ENCODE measurements around the gene TIMP3. TPM values are rescaled to one million over a fixed set of nuclear protein-coding genes. Genes with fewer than 3 reads are reported as not detected.

TIMP3 gene
- total and polyA plus RNA-seq, 2 experiments from 2014 or later = 91.6 to 96.1 TPM

GRCh38 chr22:32760396-32760795 lies 41.1 kb upstream of the TIMP3 start:
- Histone ChIP-seq H2AFZ (no peak overlapping the region), H4K20me1 (ENCODE audit: insufficient read depth, poor library complexity, severe bottlenecking) (no peaks in the 10 kb centered on the region), H3K27me3 (no peaks in the 10 kb centered on the region), H3K4me1 (ENCODE audit: insufficient read depth) (peaks cover 5% of the 10 kb centered on the region), H3K9me2 (replicated peaks; ENCODE audit: insufficient read depth) (no peaks in the 10 kb centered on the region), H3K27ac (no peak overlapping the region), H3K9me3 (ENCODE audit: low read depth) (no peaks in the 10 kb centered on the region), H3K4me3 (no peak overlapping the region), H3K4me2 (no peak overlapping the region), H3K79me2 (no peaks in the 10 kb centered on the region), H3K36me3 (replicated peaks; ENCODE audit: insufficient read depth, low read depth) (no peaks in the 10 kb centered on the region)
- WGBS (ENCODE audit: low lambda C conversion rate, missing lambda C conversion rate) = 89% methylated on average over 6 of the region's 6 CpGs
- DNase-seq (ENCODE audit: low spot score) = no peak
- TF ChIP-seq EZH2phosphoT487 (IDR thresholded peaks at IDR 0.05; ENCODE audit: low read depth, severe bottlenecking, unreplicated experiment) (no peak), EZH2 (IDR thresholded peaks at IDR 0.05; ENCODE audit: borderline replicate concordance) (no peak), CTCF (IDR thresholded peaks at IDR 0.05; ENCODE audit: poor library complexity) (no peak)

GRCh38 chr22:32760815-32761214 lies 40.7 kb upstream of the TIMP3 start:
- Histone ChIP-seq H2AFZ (no peak overlapping the region), H3K4me3 (no peak overlapping the region), H3K27me3 (no peaks in the 10 kb centered on the region), H4K20me1 (ENCODE audit: insufficient read depth, poor library complexity, severe bottlenecking) (no peaks in the 10 kb centered on the region), H3K9me3 (ENCODE audit: low read depth) (no peaks in the 10 kb centered on the region), H3K79me2 (no peaks in the 10 kb centered on the region), H3K4me2 (no peak overlapping the region), H3K36me3 (replicated peaks; ENCODE audit: insufficient read depth, low read depth) (no peaks in the 10 kb centered on the region), H3K9me2 (replicated peaks; ENCODE audit: insufficient read depth) (no peaks in the 10 kb centered on the region), H3K4me1 (ENCODE audit: insufficient read depth) (peaks cover 5% of the 10 kb centered on the region), H3K27ac (no peak overlapping the region)
- TF ChIP-seq EZH2 (IDR thresholded peaks at IDR 0.05; ENCODE audit: borderline replicate concordance) (no peak), EZH2phosphoT487 (IDR thresholded peaks at IDR 0.05; ENCODE audit: low read depth, severe bottlenecking, unreplicated experiment) (no peak), CTCF (IDR thresholded peaks at IDR 0.05; ENCODE audit: poor library complexity) (no peak)
- no peak for DNase-seq (ENCODE audit: low spot score)
- WGBS (ENCODE audit: low lambda C conversion rate, missing lambda C conversion rate) = 82% methylated on average over 4 of the region's 4 CpGs

- no peaks in the 10 kb centered on the region for H3K36me3 ChIP-seq (replicated peaks; ENCODE audit: insufficient read depth, low read depth)
- no peaks in the 10 kb centered on the region for H3K9me2 ChIP-seq (replicated peaks; ENCODE audit: insufficient read depth)
- TF ChIP-seq EZH2 (IDR thresholded peaks at IDR 0.05; ENCODE audit: borderline replicate concordance) = no peak
- no peak for TF ChIP-seq EZH2phosphoT487 (IDR thresholded peaks at IDR 0.05; ENCODE audit: low read depth, severe bottlenecking, unreplicated experiment)
- H3K4me3 ChIP-seq = no peak overlapping the region
- no peaks in the 10 kb centered on the region for H4K20me1 ChIP-seq (ENCODE audit: insufficient read depth, poor library complexity, severe bottlenecking)
- no peak overlapping the region for H3K27ac ChIP-seq
- no peaks in the 10 kb centered on the region for H3K79me2 ChIP-seq
- H2AFZ ChIP-seq = no peak overlapping the region
- H3K9me3 ChIP-seq (ENCODE audit: low read depth) = no peaks in the 10 kb centered on the region
- no peak for DNase-seq (ENCODE audit: low spot score)
- no peaks in the 10 kb centered on the region for H3K27me3 ChIP-seq
- WGBS (ENCODE audit: low lambda C conversion rate, missing lambda C conversion rate) = 77% methylated on average over 9 of the region's 9 CpGs
- no peak overlapping the region for H3K4me2 ChIP-seq
- peaks cover 5% of the 10 kb centered on the region for H3K4me1 ChIP-seq (ENCODE audit: insufficient read depth)
Measured at GRCh38 chr22:32761251-32761903, 40.1 kb upstream of the TIMP3 start.

GRCh38 chr22:32764330-32765131 lies 37.0 kb upstream of the TIMP3 start:
- Histone ChIP-seq H3K4me2 (no peak overlapping the region), H4K20me1 (ENCODE audit: insufficient read depth, poor library complexity, severe bottlenecking) (no peaks in the 10 kb centered on the region), H2AFZ (no peak overlapping the region), H3K27ac (peak overlapping the region; percentile 53), H3K4me1 (ENCODE audit: insufficient read depth) (peaks cover 5% of the 10 kb centered on the region), H3K4me3 (no peak overlapping the region), H3K9me3 (ENCODE audit: low read depth) (no peaks in the 10 kb centered on the region), H3K36me3 (replicated peaks; ENCODE audit: insufficient read depth, low read depth) (no peaks in the 10 kb centered on the region), H3K9me2 (replicated peaks; ENCODE audit: insufficient read depth) (no peaks in the 10 kb centered on the region), H3K27me3 (no peaks in the 10 kb centered on the region), H3K79me2 (no peaks in the 10 kb centered on the region)
- TF ChIP-seq EZH2phosphoT487 (IDR thresholded peaks at IDR 0.05; ENCODE audit: low read depth, severe bottlenecking, unreplicated experiment) (no peak), CTCF (IDR thresholded peaks at IDR 0.05; ENCODE audit: poor library complexity) (no peak), EZH2 (IDR thresholded peaks at IDR 0.05; ENCODE audit: borderline replicate concordance) (no peak)
- 75% methylated on average over 16 of the region's 16 CpGs for WGBS (ENCODE audit: low lambda C conversion rate, missing lambda C conversion rate)
- DNase-seq (ENCODE audit: low spot score) = peak; percentile 50
